Stimulated activated CD4-positive, alpha-beta T cell treated with anti-CD3 and anti-CD28 coated beads, Interleukin-1b, Interleukin-23, amount 100 ng/mL, for 4 hours (primary cell): ENCODE results near the gene KMT2D.
A peak's percentile ranks its signal among the peaks of the same experiment; 100 is the strongest.
"Not testable (repeated sequence)": the region's sequence is repeated elsewhere in the genome, so short reads cannot be mapped to it uniquely, and the experiment has no call there.

Experiments
- DNase-seq, 2 donors: peaks; one replicate each; pipeline ENCODE4 v3.0.0-alpha.2; 2020; ENCODE audit warnings: low read depth in 2 of 2

KMT2D gene

DNA sequence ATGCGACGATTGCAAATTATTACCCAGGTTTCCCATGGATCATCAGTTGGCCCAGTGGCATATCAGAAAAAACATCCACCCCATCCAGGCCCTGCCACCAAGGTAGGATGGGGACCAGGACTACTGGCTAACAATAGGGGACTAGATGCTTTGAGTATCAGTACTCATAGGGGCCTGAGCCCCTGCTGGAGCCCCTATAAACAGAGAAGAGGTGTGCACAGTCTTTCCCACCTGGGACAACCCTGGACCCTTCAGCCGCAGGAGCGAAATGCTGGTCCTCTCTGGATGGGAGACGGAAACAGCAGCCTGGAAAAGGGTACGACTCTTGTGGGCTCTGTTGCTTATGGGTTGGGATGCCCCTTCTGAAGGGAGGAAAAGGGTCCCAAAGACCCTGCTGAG, 28.3 kb upstream of the KMT2D start:
- no peak for DNase-seq

DNA sequence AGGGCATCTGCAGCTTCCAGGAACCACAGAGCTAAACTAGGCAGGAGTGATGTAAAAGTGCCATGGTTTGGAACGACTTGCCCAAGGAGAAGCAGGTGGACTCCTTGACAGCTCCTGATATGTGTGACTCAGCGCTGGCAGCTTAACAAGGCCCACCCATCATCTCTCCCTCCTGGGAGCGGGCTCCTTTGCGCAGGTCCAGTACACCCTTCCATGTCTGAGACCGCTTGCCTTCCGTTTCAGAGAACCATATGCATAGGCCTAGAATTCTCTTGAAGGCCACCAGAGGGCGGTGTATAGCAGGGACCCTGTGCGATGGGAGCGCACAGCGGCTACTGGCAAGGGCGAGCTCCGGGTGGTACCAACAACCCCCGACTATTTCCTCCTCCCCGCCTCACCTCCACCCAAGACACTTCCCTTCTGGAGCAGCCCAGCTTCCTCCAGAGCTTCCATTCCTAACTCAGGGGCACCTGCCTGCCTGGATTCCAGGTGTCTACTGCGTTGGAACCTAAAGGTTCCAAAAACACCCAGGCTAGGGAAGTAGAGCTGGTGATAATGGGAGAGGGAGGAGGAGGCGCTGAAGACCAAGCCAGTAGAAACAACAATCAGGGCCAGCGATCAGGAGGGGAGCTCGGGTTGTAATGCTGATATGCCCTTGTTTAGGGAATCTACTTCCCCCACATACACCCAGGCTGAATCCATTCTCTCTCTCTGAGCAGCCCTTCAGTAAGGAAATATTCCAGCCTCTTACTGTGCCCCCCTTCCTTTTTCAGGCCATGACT, 27.7 kb upstream of the KMT2D start:
- peak; percentile 43 to 68 for DNase-seq

GRCh38 chr12:49086116-49086515, 25.5 kb upstream of the KMT2D start:
- DNase-seq = no peak

GRCh38 chr12:49084438-49084837, 23.8 kb upstream of the KMT2D start:
- DNase-seq = no peak

GRCh38 chr12:49079793-49080192, 19.2 kb upstream of the KMT2D start:
- no peak for DNase-seq

DNA sequence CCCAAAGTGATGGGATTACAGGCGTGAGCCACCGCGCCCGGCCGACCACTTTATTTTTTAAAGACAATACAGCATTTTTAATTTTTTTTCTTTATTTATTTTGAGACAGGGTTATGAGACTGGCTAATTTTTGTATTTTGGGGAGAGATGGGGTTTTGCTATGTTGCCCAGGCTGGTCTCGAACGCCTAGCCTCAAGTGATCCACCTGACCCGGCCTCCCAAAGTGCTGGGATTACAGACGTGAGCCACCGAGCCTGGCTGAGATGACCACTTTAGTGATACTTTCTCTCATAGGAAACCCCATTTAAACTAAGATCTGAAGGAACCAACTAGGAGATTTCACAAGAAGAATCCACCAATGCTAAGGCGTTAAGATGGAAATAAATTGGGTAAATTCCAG, 10.4 kb upstream of the KMT2D start:
- DNase-seq = no peak

DNA sequence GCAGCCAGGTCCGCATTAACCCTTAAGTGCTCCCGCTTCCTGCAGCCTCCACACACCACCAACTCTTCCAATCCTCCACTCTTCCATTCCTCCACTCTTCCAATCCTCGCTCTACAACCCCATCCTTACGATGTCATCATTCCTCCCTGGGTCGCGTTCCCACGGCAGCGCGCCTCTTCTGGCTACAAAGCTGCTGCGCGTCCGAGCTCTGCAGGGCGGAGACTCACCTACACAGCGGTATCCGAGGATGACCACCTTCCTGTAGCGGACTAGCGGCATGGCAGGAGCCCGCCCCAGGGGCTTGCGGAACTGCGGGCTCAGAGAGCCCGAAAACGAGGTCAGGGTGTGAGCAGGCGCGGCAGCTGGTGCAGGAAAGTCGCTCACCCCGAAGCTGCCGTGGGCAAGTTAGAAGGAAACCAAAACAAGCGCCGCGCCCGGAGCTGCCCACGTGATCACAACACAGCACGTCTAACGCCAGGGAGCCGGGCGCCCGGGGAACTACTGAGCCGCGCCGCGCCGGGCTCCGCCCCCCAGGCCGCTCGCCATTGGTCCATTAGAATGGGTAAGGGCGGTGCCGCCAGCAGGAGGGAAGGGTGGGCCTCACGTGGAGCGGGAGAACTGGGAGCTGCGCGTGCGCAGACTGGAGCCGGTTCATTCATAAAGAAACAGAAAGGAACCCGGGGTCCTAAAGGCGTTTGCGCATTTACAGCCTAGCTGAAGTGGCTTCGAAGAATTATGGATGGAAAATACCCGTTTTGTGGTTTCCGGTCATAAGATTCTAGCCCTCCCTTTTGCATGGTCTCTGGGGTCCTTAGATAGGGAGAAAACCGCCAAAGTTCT, 9.1 kb upstream of the KMT2D start, which contains the start of gene RHEBL1:
RHEBL1 (minus strand) TSS at position 473 of the 840 bp plus-strand sequence; CDS start at position 279, 194 bp downstream.
- DNase-seq = peak; percentile 98

DNA sequence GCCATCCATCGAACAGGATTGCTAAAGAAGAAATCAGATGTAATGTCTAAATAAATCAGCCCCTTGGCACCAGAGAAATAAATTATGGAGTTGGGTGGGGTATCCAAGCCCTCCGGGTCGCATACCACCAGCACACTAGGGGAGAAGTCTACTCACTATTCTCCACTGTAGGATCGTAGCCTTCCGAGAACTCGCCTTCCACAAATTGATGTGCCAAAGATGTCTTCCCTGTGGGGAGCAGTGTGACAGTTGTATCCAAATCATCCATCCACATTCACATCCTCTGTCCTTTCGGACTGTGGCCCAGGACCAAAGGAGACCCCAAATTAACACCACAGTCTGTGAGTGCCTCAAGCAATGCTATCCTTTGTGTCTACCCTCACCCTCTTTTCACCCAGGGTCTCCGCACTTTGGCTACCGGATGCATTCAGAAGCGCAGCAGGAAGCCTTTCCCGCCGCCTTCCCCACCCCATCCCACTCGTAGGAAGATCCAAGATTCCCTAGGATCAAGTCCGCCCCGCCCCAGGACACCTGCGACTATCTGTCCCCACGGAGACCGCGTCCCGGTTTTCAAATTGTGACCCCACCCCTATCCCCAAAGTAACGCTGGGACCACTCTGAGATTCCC, 8.4 kb upstream of the KMT2D start:
- DNase-seq = no peak

DNA sequence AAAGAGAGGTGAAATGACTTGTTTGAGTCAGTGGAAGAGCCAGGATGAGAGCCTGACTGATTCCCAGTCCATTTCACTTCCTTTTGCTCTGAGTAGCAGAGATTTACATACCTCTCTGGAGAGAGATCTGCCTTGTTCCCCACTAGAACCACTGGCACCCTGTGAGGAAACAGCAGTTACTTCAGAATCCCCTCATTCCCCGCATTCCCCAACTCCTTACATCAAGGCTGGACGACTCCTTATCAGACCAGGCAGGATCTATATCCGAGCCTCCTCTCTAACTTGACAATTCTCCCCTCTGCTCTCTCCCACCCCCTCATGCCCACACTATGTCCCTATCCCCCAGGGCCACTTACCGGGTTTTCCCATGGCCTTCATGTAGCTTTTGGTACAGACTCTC, 5.5 kb upstream of the KMT2D start:
- DNase-seq = no peak

- no peak for DNase-seq
Observed at GRCh38 chr12:49064767-49065152, 4.2 kb upstream of the KMT2D start.

DNA sequence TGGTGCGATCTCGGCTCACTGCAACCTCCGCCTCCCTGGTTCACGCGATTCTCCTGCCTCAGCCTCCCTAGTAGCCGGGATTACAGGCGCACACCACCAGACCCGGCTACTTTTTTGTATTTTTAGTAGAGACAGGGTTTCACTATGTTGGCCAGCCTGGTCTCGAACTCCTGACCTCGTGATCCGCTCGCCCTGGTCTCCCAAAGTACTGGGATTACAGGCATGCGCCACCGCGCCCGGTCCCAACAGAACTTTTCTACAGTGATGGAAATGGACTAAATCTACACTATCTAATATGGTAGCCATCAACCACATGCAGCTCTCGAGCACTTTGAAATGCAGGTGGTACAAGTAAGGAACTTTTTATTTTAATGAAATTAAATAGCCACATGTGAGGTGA, 1.3 kb upstream of the KMT2D start:
- not testable (repeated sequence) for DNase-seq

DNA sequence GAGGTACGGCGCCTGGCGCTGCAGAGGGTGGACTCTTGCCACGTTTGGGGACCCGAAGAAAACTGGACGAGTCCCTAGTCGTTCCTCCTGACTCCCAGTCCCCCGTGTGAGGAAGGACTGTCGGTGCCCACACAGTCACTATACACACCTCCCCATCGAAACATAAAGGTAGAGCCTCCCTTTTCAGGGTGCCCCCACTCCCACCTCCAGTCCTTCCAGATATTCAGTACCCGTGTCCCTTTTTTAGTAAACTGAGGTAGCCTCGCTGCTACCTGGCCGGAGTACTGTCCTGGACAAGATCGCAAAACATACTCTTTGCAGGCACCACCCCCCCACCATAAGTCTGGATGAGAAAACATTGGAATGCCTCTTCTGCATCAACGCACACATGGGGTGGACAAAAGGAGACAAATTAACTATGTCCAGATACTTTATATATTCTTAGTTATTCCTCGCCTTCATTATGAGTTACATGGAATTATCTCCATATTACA, 610 bp upstream of the KMT2D start:
- no peak for DNase-seq

DNA sequence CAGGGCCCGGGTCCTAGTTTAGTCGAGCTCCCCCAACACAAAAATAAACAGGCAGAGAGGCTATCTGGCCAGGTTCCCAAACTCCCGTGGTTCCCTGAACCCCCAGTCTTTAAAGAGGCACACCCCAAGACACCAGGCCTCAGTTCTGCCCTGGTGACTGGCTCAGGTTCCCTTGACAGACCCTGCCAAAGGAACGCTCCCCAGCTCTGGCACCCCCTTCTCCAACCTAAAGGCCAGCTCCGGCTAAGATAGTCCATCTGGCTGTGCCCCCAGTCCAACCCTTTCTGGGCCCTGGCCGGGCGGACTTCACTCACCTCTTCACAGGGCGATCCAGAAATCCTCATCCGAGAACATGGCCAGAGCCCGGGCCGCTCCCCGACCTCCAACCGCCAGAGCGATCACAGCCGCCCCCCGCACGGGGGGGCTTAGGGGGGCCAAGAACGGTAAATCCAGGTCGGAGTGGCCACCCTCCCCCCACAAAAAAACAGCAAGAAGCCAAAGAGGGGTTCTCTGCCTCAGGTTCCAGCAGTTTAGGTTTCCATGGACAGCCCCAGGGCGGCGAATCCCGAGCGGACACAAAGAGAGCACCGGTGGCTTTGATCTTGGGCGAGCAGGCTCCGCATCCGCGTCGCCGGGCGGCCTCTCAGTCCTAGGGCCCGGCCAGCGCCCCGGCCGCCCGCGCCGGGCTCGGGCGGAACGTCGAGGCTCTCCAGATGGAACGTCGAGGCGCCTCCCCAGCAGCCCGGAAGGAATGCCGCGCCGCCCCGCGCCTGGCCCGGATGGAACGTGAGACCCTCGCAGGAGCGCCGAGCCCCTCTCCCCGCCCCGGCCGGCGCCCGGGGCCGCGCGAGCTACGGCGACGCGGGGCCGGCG, 1.1 kb downstream of the KMT2D start:
- DNase-seq = no peak

- no peak for DNase-seq
Observed at GRCh38 chr12:49059045-49059298, 1.6 kb downstream of the KMT2D start.

DNA sequence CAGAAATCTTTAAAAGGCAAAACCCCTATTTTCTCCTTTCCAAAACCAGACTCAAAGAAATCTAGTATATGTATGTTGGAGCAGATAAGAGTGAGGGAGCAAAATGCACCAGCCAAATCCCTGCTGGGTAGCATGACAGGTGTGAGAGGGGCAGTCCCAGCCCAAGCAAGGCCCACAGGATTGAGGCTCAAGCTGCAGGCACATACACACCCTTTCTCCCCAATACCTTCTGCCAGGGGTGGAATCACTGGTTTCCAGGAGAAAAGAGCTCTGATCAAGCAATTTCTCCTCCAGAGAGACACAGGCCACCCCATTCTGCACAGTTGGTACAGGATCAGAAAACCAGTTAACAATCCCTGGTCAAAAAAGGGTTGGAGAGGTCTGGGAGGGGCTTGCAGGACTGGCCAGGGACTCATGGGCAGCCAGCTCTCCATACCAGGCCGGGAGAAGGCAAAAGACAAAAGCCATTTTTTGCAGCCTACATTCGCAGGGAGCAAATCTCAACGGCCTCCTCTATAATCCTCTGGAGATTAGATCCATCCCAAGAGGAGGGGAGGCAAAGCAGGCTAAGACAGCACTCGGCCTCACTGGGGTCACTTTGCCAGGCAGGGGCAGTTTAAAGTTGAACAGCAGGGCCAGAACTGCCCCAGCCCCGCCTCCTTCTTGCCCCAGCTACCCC, 2.1 kb downstream of the KMT2D start:
- DNase-seq = no peak

GRCh38 chr12:49057888-49058287, 2.7 kb downstream of the KMT2D start:
- no peak for DNase-seq

GRCh38 chr12:49055978-49056754, 4.4 kb downstream of the KMT2D start:
- peak in 1 of 2 donors; percentile 31 for DNase-seq

- DNase-seq = no peak
Observed at GRCh38 chr12:49055092-49055491, 5.5 kb downstream of the KMT2D start.

DNA sequence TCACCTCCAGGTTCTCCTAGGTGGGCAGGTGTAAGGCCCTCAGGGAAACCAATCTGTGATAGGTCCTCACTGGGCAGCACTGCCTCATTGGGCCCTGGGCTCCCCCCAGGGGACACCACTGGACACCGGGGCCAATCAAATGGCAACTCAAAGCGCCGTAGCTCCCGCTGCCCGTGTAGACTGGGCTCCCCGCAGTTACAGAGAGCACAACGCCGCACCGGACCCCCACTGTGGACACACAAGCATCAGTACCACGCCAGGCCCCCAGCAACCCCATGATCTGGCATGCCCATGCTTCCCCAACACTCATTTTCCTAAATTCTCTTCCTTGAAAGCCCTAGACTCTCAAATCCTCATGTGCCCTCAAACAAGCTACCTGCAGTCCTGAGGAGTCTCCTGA, 6.1 kb downstream of the KMT2D start:
- no peak for DNase-seq

DNA sequence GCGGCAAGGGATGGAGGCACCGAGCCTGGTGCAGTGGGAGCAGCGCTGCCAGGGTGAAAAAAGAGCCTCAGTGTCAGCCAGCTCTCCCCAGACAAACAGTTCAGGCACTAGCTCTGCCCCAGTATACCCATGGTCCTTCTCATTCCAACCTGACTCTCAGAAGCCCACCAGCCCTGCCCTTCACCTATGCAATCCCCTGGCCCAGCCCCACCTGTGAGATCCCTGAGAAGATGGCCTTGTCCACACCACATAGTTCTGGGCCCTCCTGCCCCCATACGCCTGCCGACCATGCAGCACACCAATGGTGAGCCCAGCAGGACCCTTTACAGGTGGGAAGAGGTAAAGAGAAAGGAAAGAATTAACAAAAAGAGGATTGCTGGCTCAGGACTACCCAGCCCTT, 6.5 kb downstream of the KMT2D start:
- no peak for DNase-seq
